B cell (primary cell): ENCODE measurements around the gene CHD5. TPM values are rescaled to one million over a fixed set of nuclear protein-coding genes. Genes with fewer than 3 reads are reported as not detected.

Source experiments
- ATAC-seq: fragments of 200-7000 bp; cut with Tn5 transposase; one replicate; pipeline ENCODE4 v1.10.0; 2021; ENCODE audit warnings: low read depth, mild to moderate bottlenecking, moderate number of reproducible peaks, moderate library complexity
- CTCF ChIA-PET: fragments of 350-600 bp; sonication (Branson Sonifier 250); formaldehyde crosslinking; loops from one replicate; lab custom pipeline; 2021; ENCODE audit warnings: antibody characterized with exemption, inconsistent platforms; lab: Charles Lee
- POLR2A ChIA-PET: fragments of 350-600 bp; sonication (Branson Sonifier 250); formaldehyde crosslinking; loops from one replicate; lab custom pipeline; 2021; ENCODE audit warnings: antibody characterized with exemption; lab: Charles Lee
- DNase-seq: peaks from one replicate; pipeline ENCODE4 v3.0.0; 2013
- H2AFZ ChIP-seq: 2 replicates; pipeline ENCODE4 v1.6.1; 2012; ENCODE audit warnings: mild to moderate bottlenecking, low read depth, low read length; ENCODE audit not compliant: insufficient read depth, poor library complexity, severe bottlenecking
- H3K27ac ChIP-seq, 2 donors: 1 replicate in 1 of 2; 2 replicates in 1 of 2; pipeline ENCODE4 v1.5.1; 2012 to 2013; ENCODE audit warnings: low read length in 2 of 2, mild to moderate bottlenecking in 2 of 2, moderate library complexity in 1 of 2
- H3K27me3 ChIP-seq, 4 experiments: fragments of 200-600 bp in 1 of 4; sonication (generic) in 1 of 4; replicated peaks in 1 of 4; 1 replicate in 2 of 4; 2 replicates in 2 of 4; pipeline versions ENCODE4 v1.6.1 to v1.7.0; 2013 to 2016; ENCODE audit warnings: low read length in 3 of 4, mild to moderate bottlenecking in 2 of 4, mixed read lengths in 1 of 4, moderate library complexity in 1 of 4; ENCODE audit not compliant: insufficient read depth in 4 of 4, control insufficient read depth in 3 of 4; ENCODE audit errors: control extremely low read depth in 1 of 4
- H3K36me3 ChIP-seq, 2 experiments: replicated peaks in 1 of 2; 1 replicate in 1 of 2; 2 replicates in 1 of 2; pipeline versions ENCODE4 v1.6.1 to v1.7.1; 2013; ENCODE audit warnings: low read length in 1 of 2; ENCODE audit not compliant: insufficient read depth in 2 of 2, control insufficient read depth in 1 of 2; ENCODE audit errors: control extremely low read depth in 1 of 2, extremely low read depth in 1 of 2
- H3K4me1 ChIP-seq, 2 donors: fragments of 200-600 bp in 1 of 2; sonication (generic) in 1 of 2; 1 replicate in 1 of 2; 2 replicates in 1 of 2; pipeline versions ENCODE4 v1.5.1 to v1.6.1; 2013 to 2017; ENCODE audit warnings: low read length in 2 of 2; ENCODE audit not compliant: control insufficient read depth in 2 of 2, insufficient read depth in 2 of 2
- H3K4me2 ChIP-seq: replicated peaks from 2 replicates; pipeline ENCODE3; 2012; ENCODE audit warnings: mild to moderate bottlenecking, low read depth, low read length; ENCODE audit not compliant: poor library complexity, severe bottlenecking
- H3K4me3 ChIP-seq, 5 experiments: fragments of 200-600 bp in 1 of 5; sonication (generic) in 1 of 5; 1 replicate in 3 of 5; 2 replicates in 2 of 5; pipeline versions ENCODE4 v1.5.1 to v1.7.0; 2011 to 2016; ENCODE audit warnings: low read length in 4 of 5, mild to moderate bottlenecking in 4 of 5, low read depth in 2 of 5, control low read depth in 1 of 5, moderate library complexity in 1 of 5; ENCODE audit not compliant: insufficient read depth in 1 of 5; ENCODE audit errors: control extremely low read depth in 1 of 5, extremely low read depth in 1 of 5
- H3K79me2 ChIP-seq: fragments of 200-600 bp; sonication (generic); one replicate; pipeline ENCODE4 v1.6.0; 2016; ENCODE audit warnings: low read length; ENCODE audit not compliant: control insufficient read depth, insufficient read depth
- H3K9ac ChIP-seq: fragments of 200-600 bp; sonication (generic); 2 replicates; pipeline ENCODE4 v1.6.1; 2017; ENCODE audit warnings: mild to moderate bottlenecking, low read length, moderate library complexity
- H3K9me3 ChIP-seq, 3 donors: one replicate each; pipeline versions ENCODE4 v1.6.1 to v1.7.1; 2013; ENCODE audit warnings: low read length in 2 of 3; ENCODE audit not compliant: control insufficient read depth in 2 of 3, insufficient read depth in 1 of 3; ENCODE audit errors: control extremely low read depth in 1 of 3
- H4K20me1 ChIP-seq: 2 replicates; pipeline ENCODE4 v1.6.0; 2012; ENCODE audit warnings: mild to moderate bottlenecking, low read length; ENCODE audit not compliant: insufficient read depth, control insufficient read depth, poor library complexity, severe bottlenecking
- H3K27ac Mint-ChIP-seq: one replicate; pipeline ENCODE4 v1.8.0; 2021; ENCODE audit warnings: mixed read lengths
- H3K27me3 Mint-ChIP-seq: one replicate; pipeline ENCODE4 v1.8.0; 2021; ENCODE audit warnings: mixed read lengths
- H3K4me1 Mint-ChIP-seq: one replicate; pipeline ENCODE4 v1.8.0; 2021; ENCODE audit warnings: mixed read lengths
- H3K4me3 Mint-ChIP-seq: one replicate; pipeline ENCODE4 v1.8.0; 2021; ENCODE audit warnings: mixed read lengths
- H3K9me3 Mint-ChIP-seq: one replicate; pipeline ENCODE4 v1.8.0; 2022; ENCODE audit warnings: mixed read lengths; ENCODE audit not compliant: insufficient read depth
- CTCF ChIP-seq: fragments of 200-600 bp; IDR thresholded peaks from one replicate; pipeline ENCODE4 v1.8.0; 2022; ENCODE audit warnings: antibody characterized with exemption, mild to moderate bottlenecking
- EZH2 ChIP-seq: IDR thresholded peaks from 2 replicates; pipeline ENCODE4 v1.6.1; 2012; ENCODE audit warnings: borderline replicate concordance, low read depth, mild to moderate bottlenecking, moderate library complexity, low read length; ENCODE audit not compliant: insufficient read depth, poor library complexity, severe bottlenecking
- WGBS: methylation state at CpG from one replicate; pipeline ENCODE4 v1.1.5; 2013; ENCODE audit warnings: missing lambda C conversion rate; ENCODE audit not compliant: insufficient coverage; 5-methylcytosine and 5-hydroxymethylcytosine counted together
- intact Hi-C: fragments of 100-400 bp; cut with micrococcal nuclease; formaldehyde crosslinking; loops from one replicate; pipeline ENCODE4 v1.10.0; 2022
- polyA plus RNA-seq: library from polyadenylated mRNA; depleted of rRNA; stranded (reverse); fragments of >200 nt; gene quantifications from 2 replicates; pipeline ENCODE4 v1.2.3, GENCODE V29; 2012
- total RNA-seq, 2 donors: library from RNA; stranded (reverse); fragments of 120-200 nt in 1 of 2; gene quantifications; 1 replicate in 1 of 2; 2 replicates in 1 of 2; pipeline versions ENCODE4 v1.2.3 to v1.2.4, GENCODE V29; 2013 to 2022

Gene CHD5
- total and polyA plus RNA-seq, 2 donors (not counting 1 experiment from before 2014, with no cell fraction given) = 0.18 to 0.20 TPM

DNA sequence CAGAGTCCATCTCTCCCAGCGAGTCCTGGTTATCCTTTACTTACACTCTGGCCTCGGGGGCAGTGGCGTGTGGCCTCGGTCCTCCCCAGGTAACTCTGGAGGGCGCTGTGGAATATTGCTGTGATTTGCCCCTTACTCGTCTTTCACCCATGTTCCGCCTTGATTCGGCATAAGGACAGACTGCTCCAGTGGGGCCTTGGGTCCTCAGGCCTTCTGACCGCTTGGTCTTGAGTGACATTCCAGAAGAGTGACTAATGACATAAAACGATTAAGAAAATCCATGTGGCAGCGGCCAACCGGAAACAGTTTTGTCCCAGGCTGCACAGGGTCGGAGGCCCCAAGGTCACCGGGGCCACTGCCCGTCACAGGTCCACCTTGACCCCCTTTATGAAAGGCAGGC lies 44.6 kb upstream of the CHD5 start:
- no peaks in the 10 kb centered on the region for H3K4me1 ChIP-seq
- POLR2A ChIA-PET = no interaction called here
- no peak overlapping the region for H3K27ac ChIP-seq
- no peak overlapping the region for H3K27ac Mint-ChIP-seq
- peaks cover 17% of the 10 kb centered on the region for H4K20me1 ChIP-seq
- H3K4me2 ChIP-seq = no peak overlapping the region
- H3K4me1 Mint-ChIP-seq = no peaks in the 10 kb centered on the region
- peaks cover 9 to 46% of the 10 kb centered on the region in 2 experiments for H3K36me3 ChIP-seq
- no peak overlapping the region for H2AFZ ChIP-seq
- WGBS = 95% methylated on average over 15 of the region's 15 CpGs
- H3K4me3 ChIP-seq = no peak overlapping the region
- no peak for TF ChIP-seq EZH2
- no peak for TF ChIP-seq CTCF
- H3K79me2 ChIP-seq = peaks cover 4% of the 10 kb centered on the region
- intact Hi-C loops = no loop called here
- CTCF ChIA-PET = no interaction called here
- H3K27me3 ChIP-seq = no peaks in the 10 kb centered on the region
- no peaks in the 10 kb centered on the region for H3K9me3 Mint-ChIP-seq
- H3K27me3 Mint-ChIP-seq = no peaks in the 10 kb centered on the region
- ATAC-seq (no peak), DNase-seq (no peak)
- no peak overlapping the region for H3K9ac ChIP-seq
- H3K4me3 Mint-ChIP-seq = no peak overlapping the region
- no peaks in the 10 kb centered on the region for H3K9me3 ChIP-seq

DNA sequence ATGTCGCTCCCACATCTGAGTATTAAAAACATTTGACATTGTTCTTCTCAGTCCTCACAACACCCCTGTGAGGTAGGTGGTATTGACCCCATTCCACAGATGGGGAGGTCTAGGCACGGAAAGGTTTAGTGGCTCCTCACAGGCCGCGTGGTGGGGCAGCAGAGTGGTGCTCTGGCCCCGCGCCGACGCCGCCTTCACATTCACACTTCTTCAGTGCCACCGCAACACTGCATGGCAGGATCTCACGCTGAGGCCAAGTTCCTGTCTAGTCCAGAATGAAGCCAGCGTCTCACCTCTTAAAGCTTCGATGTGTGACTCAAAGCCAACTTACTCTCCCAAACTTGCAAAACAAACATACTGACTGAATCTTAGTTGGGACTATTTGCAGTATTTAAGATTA lies 43.5 kb upstream of the CHD5 start:
- Mint-ChIP-seq H3K9me3 (no peaks in the 10 kb centered on the region), H3K27me3 (no peaks in the 10 kb centered on the region), H3K4me3 (no peak overlapping the region), H3K27ac (no peak overlapping the region), H3K4me1 (no peaks in the 10 kb centered on the region)
- no peak overlapping the region for H3K4me3 ChIP-seq
- intact Hi-C loops = no loop called here
- no peak for DNase-seq
- ChIA-PET POLR2A (no interaction called here), CTCF (no interaction called here)
- H3K27me3 ChIP-seq = no peaks in the 10 kb centered on the region
- 99% methylated on average over 8 of the region's 13 CpGs for WGBS
- H2AFZ ChIP-seq = no peak overlapping the region
- no peaks in the 10 kb centered on the region for H3K9me3 ChIP-seq
- no peaks in the 10 kb centered on the region for H3K4me1 ChIP-seq
- no peak for ATAC-seq
- TF ChIP-seq CTCF = no peak
- no peak for TF ChIP-seq EZH2
- H3K4me2 ChIP-seq = no peak overlapping the region
- peaks cover 4% of the 10 kb centered on the region for H3K79me2 ChIP-seq
- no peak overlapping the region for H3K27ac ChIP-seq
- peaks cover 9 to 38% of the 10 kb centered on the region in 2 experiments for H3K36me3 ChIP-seq
- no peak overlapping the region for H3K9ac ChIP-seq
- H4K20me1 ChIP-seq = peaks cover 17% of the 10 kb centered on the region
